Progenitor cell of endocrine pancreas (in vitro differentiated cells): ENCODE data around the gene CRADD. TPM values are rescaled to one million over a fixed set of nuclear protein-coding genes. Genes with fewer than 3 reads are reported as not detected.
"Not testable (repeated sequence)": the region's sequence is repeated elsewhere in the genome, so short reads cannot be mapped to it uniquely, and the experiment has no call there.

ENCODE experiments used
- DNase-seq: peaks from one replicate; pipeline ENCODE4 v3.0.0; 2021; ENCODE audit warnings: low spot score; ENCODE audit not compliant: unreplicated experiment
- H3K27ac Mint-ChIP-seq: 2 replicates; pipeline ENCODE4 v1.8.0; 2021; ENCODE audit warnings: mild to moderate bottlenecking, moderate library complexity, mixed read lengths
- H3K27me3 Mint-ChIP-seq: 2 replicates; pipeline ENCODE4 v1.8.0; 2021; ENCODE audit warnings: mixed read lengths
- H3K36me3 Mint-ChIP-seq: 2 replicates; pipeline ENCODE4 v1.8.0; 2022; ENCODE audit warnings: mixed read lengths; ENCODE audit not compliant: insufficient read depth
- H3K4me1 Mint-ChIP-seq: 2 replicates; pipeline ENCODE4 v1.8.0; 2021; ENCODE audit warnings: low read depth, mixed read lengths
- H3K4me3 Mint-ChIP-seq: 2 replicates; pipeline ENCODE4 v1.8.0; 2021; ENCODE audit warnings: low read depth, mild to moderate bottlenecking, moderate library complexity, mixed read lengths
- H3K9me3 Mint-ChIP-seq: 2 replicates; pipeline ENCODE4 v1.8.0; 2021; ENCODE audit warnings: low read depth, mixed read lengths
- total RNA-seq: library from RNA; stranded (reverse); gene quantifications from 2 replicates; pipeline ENCODE4 v1.2.1, GENCODE V29; 2021
- TF ChIP-seq, protein P1 (sequence below): fragments of 200-600 bp; sonication (generic); IDR thresholded peaks from one replicate; pipeline ENCODE4 v1.5.0; 2021; ENCODE audit warnings: antibody characterized with exemption, mild to moderate bottlenecking; ENCODE audit not compliant: unreplicated experiment

CRADD gene
- total RNA-seq, 1 donor from 2014 or later: 11.7 TPM

DNA sequence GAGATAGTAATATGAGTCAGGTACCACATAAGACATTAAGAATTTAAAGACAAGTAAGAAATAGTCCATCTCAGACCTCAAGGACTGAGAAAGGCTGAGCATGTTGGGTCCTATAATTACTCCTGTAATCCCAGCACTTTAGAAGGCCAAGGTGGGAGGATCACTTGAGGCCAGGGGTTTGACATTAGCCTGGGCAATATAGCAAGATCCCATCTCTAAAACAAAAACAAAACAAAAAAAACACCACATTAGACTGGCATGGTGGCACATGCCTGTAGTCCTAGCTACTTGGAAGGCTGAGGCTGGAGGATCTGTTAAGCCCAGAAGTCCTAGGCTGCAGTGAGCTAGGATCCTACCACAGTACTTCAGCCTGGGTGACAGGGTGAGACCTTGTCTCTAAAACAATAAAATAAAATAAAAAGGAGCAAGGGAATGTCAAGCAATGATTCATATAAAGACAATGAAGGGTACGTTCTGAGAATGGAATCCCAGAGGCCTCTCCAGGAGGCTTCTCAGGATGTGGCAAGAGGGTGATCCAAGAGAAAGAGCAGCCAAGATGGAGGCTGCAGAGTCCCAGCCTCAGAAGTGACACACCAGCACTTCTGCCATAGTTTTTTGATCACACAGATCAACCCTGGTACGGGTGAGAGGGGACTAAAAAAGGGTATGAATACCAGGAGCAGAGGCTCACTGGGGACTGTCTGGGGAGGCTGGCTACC is 206.4 kb downstream of the CRADD start:
- Mint-ChIP-seq H3K4me3 (no peak overlapping the region), H3K27ac (no peak overlapping the region), H3K36me3 (no peaks in the 10 kb centered on the region), H3K4me1 (peaks cover 22% of the 10 kb centered on the region), H3K9me3 (no peaks in the 10 kb centered on the region), H3K27me3 (peaks cover 5% of the 10 kb centered on the region)
- no peak for DNase-seq
- TF ChIP-seq, protein P1, sequence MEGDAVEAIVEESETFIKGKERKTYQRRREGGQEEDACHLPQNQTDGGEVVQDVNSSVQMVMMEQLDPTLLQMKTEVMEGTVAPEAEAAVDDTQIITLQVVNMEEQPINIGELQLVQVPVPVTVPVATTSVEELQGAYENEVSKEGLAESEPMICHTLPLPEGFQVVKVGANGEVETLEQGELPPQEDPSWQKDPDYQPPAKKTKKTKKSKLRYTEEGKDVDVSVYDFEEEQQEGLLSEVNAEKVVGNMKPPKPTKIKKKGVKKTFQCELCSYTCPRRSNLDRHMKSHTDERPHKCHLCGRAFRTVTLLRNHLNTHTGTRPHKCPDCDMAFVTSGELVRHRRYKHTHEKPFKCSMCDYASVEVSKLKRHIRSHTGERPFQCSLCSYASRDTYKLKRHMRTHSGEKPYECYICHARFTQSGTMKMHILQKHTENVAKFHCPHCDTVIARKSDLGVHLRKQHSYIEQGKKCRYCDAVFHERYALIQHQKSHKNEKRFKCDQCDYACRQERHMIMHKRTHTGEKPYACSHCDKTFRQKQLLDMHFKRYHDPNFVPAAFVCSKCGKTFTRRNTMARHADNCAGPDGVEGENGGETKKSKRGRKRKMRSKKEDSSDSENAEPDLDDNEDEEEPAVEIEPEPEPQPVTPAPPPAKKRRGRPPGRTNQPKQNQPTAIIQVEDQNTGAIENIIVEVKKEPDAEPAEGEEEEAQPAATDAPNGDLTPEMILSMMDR: no peak

DNA sequence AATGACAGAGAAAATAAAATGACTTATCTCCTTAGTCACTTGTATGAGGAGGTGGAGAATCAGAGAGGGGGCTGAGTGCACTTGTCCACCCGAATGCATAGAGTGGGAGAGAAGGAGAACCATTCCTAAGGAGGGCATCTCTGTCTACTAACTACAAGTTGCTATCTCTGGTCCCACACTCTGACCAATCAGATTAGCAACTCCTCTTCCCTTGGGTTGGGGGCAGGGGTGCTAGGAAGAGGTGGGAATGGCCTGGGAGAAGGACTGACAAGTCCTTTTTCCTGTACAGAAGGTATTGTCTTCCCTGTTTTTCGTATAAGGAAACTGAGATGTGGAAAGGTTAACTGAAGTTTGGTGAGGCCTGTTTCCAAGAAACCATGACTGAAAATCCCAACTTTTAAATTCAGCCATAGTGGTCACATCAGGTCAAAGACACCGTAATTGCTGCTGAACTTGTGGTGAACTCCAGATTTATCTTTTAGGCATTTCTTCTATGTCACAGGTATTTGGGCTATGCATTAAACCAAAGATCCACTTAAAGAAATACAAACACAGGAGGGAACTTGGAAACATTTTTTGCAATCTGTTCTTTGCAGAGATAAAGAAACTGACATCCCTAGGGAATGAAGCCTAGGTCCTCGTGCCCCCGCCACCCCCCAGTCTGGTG is 207.8 kb downstream of the CRADD start:
- peaks cover 22% of the 10 kb centered on the region for H3K4me1 Mint-ChIP-seq
- no peaks in the 10 kb centered on the region for H3K9me3 Mint-ChIP-seq

DNA sequence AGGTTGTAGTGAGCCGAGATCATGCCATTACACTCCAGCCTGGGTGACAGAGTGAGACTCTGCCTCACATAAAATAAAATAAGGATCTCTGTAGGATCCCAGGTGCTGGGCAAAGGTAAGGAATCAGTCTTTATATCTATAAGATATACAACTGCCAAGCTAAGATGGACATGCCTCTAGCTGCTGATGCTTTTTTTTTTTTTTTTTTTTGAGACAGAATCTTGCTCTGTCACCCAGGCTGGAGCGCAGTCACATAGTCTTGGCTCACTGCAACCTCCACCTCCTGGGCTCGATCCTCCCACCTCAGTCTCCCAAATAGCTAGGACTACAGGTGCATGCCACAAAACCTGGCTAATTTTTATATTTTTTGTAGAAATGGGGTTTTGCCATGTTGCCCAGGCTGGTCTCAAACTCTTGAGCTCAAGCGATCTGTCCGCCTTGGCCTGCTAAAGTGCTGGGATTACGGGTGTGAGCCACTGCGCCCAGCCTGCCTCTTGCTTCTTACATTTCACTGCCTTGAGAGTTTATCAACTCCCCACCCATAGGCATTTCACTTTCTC is 208.9 kb downstream of the CRADD start:
- not testable (repeated sequence) for H3K4me3 Mint-ChIP-seq

More for the DNA sequence above, 207.8 kb downstream of the CRADD start:
- Mint-ChIP-seq H3K36me3 (no peaks in the 10 kb centered on the region), H3K27me3 (peaks cover 5% of the 10 kb centered on the region), H3K4me3 (no peak overlapping the region), H3K27ac (no peak overlapping the region)
- TF ChIP-seq, protein P1: no peak
- no peak for DNase-seq

DNA sequence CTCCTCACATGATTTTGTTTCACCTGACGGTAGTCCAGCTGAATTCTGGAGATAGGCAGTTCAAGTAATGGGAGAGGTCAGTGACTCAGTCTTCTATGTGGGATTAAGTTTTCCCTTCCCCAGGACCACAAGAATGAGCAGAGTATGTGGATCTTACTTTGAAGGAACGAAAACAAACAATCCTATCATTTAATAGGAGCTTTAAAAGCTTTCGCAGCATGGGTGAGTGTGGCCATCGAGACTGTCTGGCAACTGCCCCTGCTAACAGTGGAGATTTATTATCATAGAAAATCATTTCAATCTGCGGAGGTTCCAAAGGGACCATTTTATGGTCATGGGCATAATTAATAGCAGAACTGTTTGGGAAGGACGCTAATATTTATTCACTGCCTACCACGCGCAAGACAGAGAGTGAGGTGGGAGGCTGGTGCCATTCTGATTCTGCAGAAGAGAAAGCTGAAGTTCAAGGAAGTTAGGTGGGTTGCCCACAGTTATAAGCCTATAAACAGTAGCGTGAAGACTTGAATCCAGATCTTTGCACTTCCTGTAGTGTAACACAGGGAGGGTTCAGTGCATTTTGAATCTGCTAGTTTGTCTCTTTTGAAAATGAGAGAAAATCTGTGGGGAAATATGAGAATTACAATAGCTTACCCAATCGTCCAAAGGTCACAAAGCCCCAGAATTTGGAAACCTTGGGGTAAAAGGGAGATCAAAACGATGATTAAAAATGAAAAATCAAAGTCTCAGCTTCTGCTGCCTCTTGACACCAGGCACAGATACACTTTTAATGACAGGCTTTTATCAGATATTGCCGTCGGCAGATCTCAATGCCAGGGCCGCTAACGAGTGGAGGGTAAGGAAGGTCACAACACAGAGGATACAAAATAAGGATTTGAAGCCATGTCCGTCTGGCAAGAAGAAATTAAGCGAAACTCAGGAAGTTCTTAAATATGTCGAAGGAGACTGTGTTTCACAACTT is 209.6 kb downstream of the CRADD start:
- peaks cover 15% of the 10 kb centered on the region for H3K4me1 Mint-ChIP-seq
- H3K4me3 Mint-ChIP-seq: no peak overlapping the region
- H3K36me3 Mint-ChIP-seq: no peaks in the 10 kb centered on the region
- H3K9me3 Mint-ChIP-seq: no peaks in the 10 kb centered on the region
- TF ChIP-seq, protein P1: no peak
- no peak for DNase-seq
- H3K27ac Mint-ChIP-seq: no peak overlapping the region
- peaks cover 5% of the 10 kb centered on the region for H3K27me3 Mint-ChIP-seq

More for the DNA sequence above, 208.9 kb downstream of the CRADD start:
- H3K27ac Mint-ChIP-seq, H3K27me3 Mint-ChIP-seq, H3K36me3 Mint-ChIP-seq, H3K9me3 Mint-ChIP-seq, DNase-seq: not testable (repeated sequence)
- H3K4me1 Mint-ChIP-seq: peaks cover 15% of the 10 kb centered on the region

DNA sequence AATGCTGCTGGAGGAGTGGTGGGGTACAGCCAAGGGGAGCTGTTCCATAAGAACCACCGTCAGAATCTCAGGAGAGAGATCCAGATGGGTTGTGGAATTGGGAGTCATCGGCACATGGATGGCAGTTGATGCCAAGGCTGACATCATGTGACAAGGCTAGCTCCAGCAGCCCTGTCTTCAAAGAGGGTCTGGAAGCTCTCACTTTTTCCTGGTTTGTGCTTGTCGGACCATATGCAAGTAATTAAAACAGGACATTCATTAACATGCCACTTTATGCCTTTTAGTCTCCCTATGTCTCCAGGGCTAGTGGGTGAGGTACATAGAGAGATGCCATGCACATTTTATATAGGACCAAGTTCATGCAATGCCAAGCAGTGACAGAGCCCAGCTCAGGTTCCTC is 211.8 kb downstream of the CRADD start:
- Mint-ChIP-seq H3K27me3 (peaks cover 5% of the 10 kb centered on the region), H3K27ac (no peak overlapping the region), H3K4me3 (no peak overlapping the region), H3K36me3 (no peaks in the 10 kb centered on the region), H3K9me3 (no peaks in the 10 kb centered on the region), H3K4me1 (peaks cover 26% of the 10 kb centered on the region)
- TF ChIP-seq, protein P1: no peak
- DNase-seq: no peak
